Activated CD4-positive, alpha-beta T cell treated with anti-CD3 and anti-CD28 coated beads, Interleukin-2, amount 50 U/mL, for 1 hour (primary cell): ENCODE results near the gene ABCB11.

Source experiments
- DNase-seq: peaks from one replicate; pipeline ENCODE4 v3.0.0-alpha.2; 2020

The ABCB11 gene

GRCh38 chr2:169006665-169007064 lies 24.5 kb downstream of the ABCB11 start:
- DNase-seq, result no peak

- DNase-seq, result no peak
Observed at GRCh38 chr2:169005994-169006393, 25.1 kb downstream of the ABCB11 start.

GRCh38 chr2:169005080-169005598 lies 26.0 kb downstream of the ABCB11 start:
- DNase-seq, result no peak

GRCh38 chr2:169002161-169002738 lies 28.9 kb downstream of the ABCB11 start:
- DNase-seq, result no peak

GRCh38 chr2:169001116-169001815 lies 29.9 kb downstream of the ABCB11 start:
- DNase-seq, result no peak

- DNase-seq, result no peak
Observed at GRCh38 chr2:168999668-169000213, 31.4 kb downstream of the ABCB11 start.

- DNase-seq, result no peak
Observed at GRCh38 chr2:168998609-168999211, 32.4 kb downstream of the ABCB11 start.

GRCh38 chr2:168997794-168998193 lies 33.3 kb downstream of the ABCB11 start:
- no peak for DNase-seq

GRCh38 chr2:168997118-168997521 lies 34.0 kb downstream of the ABCB11 start:
- no peak for DNase-seq

GRCh38 chr2:168995744-168996143 lies 35.4 kb downstream of the ABCB11 start:
- DNase-seq, result no peak

- DNase-seq, result no peak
Observed at GRCh38 chr2:168993538-168993937, 37.6 kb downstream of the ABCB11 start.

- DNase-seq, result no peak
Observed at GRCh38 chr2:168992591-168993349, 38.4 kb downstream of the ABCB11 start.

GRCh38 chr2:168992026-168992425 lies 39.1 kb downstream of the ABCB11 start:
- no peak for DNase-seq

- DNase-seq, result no peak
Observed at GRCh38 chr2:168988755-168989154, 42.4 kb downstream of the ABCB11 start.

GRCh38 chr2:168986398-168986943 lies 44.7 kb downstream of the ABCB11 start:
- DNase-seq, result no peak

GRCh38 chr2:168981651-168982050 lies 49.5 kb downstream of the ABCB11 start:
- no peak for DNase-seq

GRCh38 chr2:168978461-168978861 lies 52.7 kb downstream of the ABCB11 start:
- no peak for DNase-seq

- DNase-seq, result no peak
Observed at GRCh38 chr2:168977608-168978007, 53.5 kb downstream of the ABCB11 start.

GRCh38 chr2:168976034-168976654 lies 55.0 kb downstream of the ABCB11 start:
- DNase-seq, result no peak

GRCh38 chr2:168974428-168974827 lies 56.7 kb downstream of the ABCB11 start:
- no peak for DNase-seq

GRCh38 chr2:168971261-168971660 lies 59.9 kb downstream of the ABCB11 start:
- DNase-seq, result no peak

- no peak for DNase-seq
Observed at GRCh38 chr2:168970711-168971233, 60.4 kb downstream of the ABCB11 start.
